Measurements from ENCODE around the gene GSK3A. TPM values are rescaled to one million over a fixed set of nuclear protein-coding genes. Genes with fewer than 3 reads are reported as not detected.

GSK3A gene
- total and polyA plus RNA-seq, 2 experiments from 2014 or later, result 17.7 to 40.7 TPM

GRCh38 chr19:42206871-42207755, 35.3 kb downstream of the GSK3A start:
- ATAC-seq (no peak), DNase-seq (ENCODE audit: low spot score) (no peak)
- H3K27me3 ChIP-seq (ENCODE audit: insufficient read depth), result no peaks in the 10 kb centered on the region
- Mint-ChIP-seq H3K27ac (no peak overlapping the region), H3K27me3 (ENCODE audit: insufficient read depth, low read depth, poor library complexity) (peaks cover 6% of the 10 kb centered on the region), H3K9me3 (no peaks in the 10 kb centered on the region; the same call in 2 of the 3 replicates), H3K4me3 (no peak overlapping the region), H3K4me1 (peaks cover 31% of the 10 kb centered on the region), H3K36me3 (ENCODE audit: low read depth) (peaks cover 75% of the 10 kb centered on the region)
- peaks cover 31% of the 10 kb centered on the region for H4K20me1 ChIP-seq (replicated peaks; ENCODE audit: insufficient read depth)
- H2AFZ ChIP-seq, result no peak overlapping the region
- H3K36me3 ChIP-seq (ENCODE audit: insufficient read depth), result peaks cover 27% of the 10 kb centered on the region; the same call in 1 of the 2 replicates
- no peak overlapping the region for H3K4me3 ChIP-seq
- H3K4me2 ChIP-seq, result no peak overlapping the region
- TF ChIP-seq EZH2phosphoT487 (IDR thresholded peaks at IDR 0.05; ENCODE audit: unreplicated experiment) (no peak), ZNF462 (CRISPR knock-in tag; IDR thresholded peaks at IDR 0.05) (no peak), POLR2AphosphoS5 (IDR thresholded peaks at IDR 0.05; ENCODE audit: low read depth) (no peak), ZNF331 (CRISPR knock-in tag; IDR thresholded peaks at IDR 0.05; ENCODE audit: low read depth) (no peak), CTCF (conservative IDR thresholded peaks at IDR 0.05; ENCODE audit: low read depth in 2 of 2) (no peak), CREB1 (CRISPR knock-in tag; IDR thresholded peaks at IDR 0.05; ENCODE audit: low read depth) (no peak), JUNB (IDR thresholded peaks at IDR 0.05; ENCODE audit: unreplicated experiment) (no peak), NANOG (IDR thresholded peaks at IDR 0.05; ENCODE audit: borderline replicate concordance) (no peak)
- TF ChIP-seq, protein P1, sequence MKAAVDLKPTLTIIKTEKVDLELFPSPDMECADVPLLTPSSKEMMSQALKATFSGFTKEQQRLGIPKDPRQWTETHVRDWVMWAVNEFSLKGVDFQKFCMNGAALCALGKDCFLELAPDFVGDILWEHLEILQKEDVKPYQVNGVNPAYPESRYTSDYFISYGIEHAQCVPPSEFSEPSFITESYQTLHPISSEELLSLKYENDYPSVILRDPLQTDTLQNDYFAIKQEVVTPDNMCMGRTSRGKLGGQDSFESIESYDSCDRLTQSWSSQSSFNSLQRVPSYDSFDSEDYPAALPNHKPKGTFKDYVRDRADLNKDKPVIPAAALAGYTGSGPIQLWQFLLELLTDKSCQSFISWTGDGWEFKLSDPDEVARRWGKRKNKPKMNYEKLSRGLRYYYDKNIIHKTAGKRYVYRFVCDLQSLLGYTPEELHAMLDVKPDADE (IDR thresholded peaks at IDR 0.05), result no peak
- peaks cover 13% of the 10 kb centered on the region for H3K4me1 ChIP-seq (ENCODE audit: insufficient read depth)
- peaks cover 55% of the 10 kb centered on the region for H3K79me2 ChIP-seq (replicated peaks; ENCODE audit: insufficient read depth)
- H3K9me2 ChIP-seq (ENCODE audit: insufficient read depth), result no peaks in the 10 kb centered on the region
- peaks cover 3% of the 10 kb centered on the region; the same call in 1 of the 2 replicates for H3F3A ChIP-seq (replicated peaks; ENCODE audit: low read depth)
- no peak overlapping the region for H3K27ac ChIP-seq (ENCODE audit: low read depth)
